ENCODE measurements around the gene HOXD11. TPM values are rescaled to one million over a fixed set of nuclear protein-coding genes. Genes with fewer than 3 reads are reported as not detected.

The HOXD11 gene
- total RNA-seq, 2 donors from 2014 or later, result not detected

DNA sequence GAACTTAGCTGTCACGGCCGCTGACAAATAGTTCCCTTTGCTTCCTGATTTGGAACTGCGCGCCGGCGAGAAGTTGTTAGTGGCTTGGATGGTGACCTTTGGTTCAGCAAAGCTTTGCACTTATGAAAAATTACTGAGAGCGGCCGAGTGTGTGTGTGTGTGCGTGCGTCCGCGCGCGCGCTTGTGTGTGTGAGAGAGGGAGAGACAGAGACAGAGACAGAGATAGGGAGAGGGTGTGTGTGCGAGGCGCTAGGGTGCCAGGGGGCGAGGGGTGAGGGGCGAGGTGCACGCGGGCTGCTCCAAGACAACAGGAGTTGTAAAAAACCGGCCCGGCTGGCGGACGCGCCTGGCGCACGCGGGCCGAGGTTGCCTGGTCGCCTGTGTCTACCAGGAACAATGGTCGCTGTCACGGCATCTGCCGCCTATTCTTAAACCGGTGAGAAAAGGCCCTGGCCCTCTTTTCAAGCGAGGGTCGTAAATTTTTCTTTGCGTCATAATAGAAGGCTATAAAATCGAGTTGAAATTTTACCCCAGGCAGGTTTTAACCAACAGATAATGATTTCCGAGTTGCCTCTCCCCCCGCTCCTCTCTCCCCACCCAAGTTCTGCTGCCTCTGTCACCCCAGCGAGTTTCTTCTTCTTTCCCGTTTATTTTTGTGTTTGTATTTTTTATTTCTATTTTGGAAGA lies 50.6 kb downstream of the HOXD11 start:
- intact Hi-C loops (cut with DNase I), result no loop called here
- no peak for DNase-seq

DNA sequence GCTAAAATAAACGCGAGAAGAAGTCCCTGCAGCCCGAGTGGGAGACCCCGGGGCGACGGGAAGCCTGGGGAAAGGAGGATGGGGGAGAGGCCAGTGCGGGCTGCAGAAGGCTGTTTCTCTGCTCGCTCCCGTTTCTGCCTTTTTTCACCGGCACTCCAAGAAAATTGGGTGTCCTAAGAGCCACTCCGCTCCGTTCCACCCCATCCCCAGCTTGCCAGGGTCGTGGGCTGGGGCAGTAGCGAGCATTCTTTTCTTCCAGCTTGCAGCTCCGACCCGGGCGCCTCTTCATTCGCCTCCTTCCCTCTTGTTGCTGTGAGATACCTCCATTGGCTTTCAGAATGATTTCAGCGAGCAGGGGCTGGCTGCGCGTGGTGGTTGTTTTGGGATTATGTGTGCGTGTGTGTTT lies 51.1 kb downstream of the HOXD11 start:
- TF ChIP-seq POLR2A (IDR thresholded peaks at IDR 0.05), result no peak
- TF ChIP-seq, protein P1, sequence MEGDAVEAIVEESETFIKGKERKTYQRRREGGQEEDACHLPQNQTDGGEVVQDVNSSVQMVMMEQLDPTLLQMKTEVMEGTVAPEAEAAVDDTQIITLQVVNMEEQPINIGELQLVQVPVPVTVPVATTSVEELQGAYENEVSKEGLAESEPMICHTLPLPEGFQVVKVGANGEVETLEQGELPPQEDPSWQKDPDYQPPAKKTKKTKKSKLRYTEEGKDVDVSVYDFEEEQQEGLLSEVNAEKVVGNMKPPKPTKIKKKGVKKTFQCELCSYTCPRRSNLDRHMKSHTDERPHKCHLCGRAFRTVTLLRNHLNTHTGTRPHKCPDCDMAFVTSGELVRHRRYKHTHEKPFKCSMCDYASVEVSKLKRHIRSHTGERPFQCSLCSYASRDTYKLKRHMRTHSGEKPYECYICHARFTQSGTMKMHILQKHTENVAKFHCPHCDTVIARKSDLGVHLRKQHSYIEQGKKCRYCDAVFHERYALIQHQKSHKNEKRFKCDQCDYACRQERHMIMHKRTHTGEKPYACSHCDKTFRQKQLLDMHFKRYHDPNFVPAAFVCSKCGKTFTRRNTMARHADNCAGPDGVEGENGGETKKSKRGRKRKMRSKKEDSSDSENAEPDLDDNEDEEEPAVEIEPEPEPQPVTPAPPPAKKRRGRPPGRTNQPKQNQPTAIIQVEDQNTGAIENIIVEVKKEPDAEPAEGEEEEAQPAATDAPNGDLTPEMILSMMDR (IDR thresholded peaks at IDR 0.05), result no peak
- no peak overlapping the region for H3K27ac ChIP-seq
- DNase-seq (no peak), ATAC-seq (no peak)
- H3K4me1 ChIP-seq, result peaks cover 30% of the 10 kb centered on the region
- 7 to 13% methylated on average over 22 of the region's 22 CpGs for WGBS, 2 donors
- no peak overlapping the region for H3K4me3 ChIP-seq
- peaks cover 0 to 59% of the 10 kb centered on the region in 2 donors for H3K27me3 ChIP-seq
- no peaks in the 10 kb centered on the region for H3K9me3 ChIP-seq
- intact Hi-C loops (cut with DNase I), result no loop called here
- no peaks in the 10 kb centered on the region for H3K36me3 ChIP-seq (replicated peaks in 1 of 2; ENCODE audit: insufficient read depth in 1 of 2, low read depth in 2 of 2)

More for the DNA sequence above, 50.6 kb downstream of the HOXD11 start:
- H3K4me3 ChIP-seq, result no peak overlapping the region
- TF ChIP-seq, protein P1 (IDR thresholded peaks at IDR 0.05), result no peak
- no peak for TF ChIP-seq POLR2A (IDR thresholded peaks at IDR 0.05)
- no peak for ATAC-seq
- H3K27ac ChIP-seq, result no peak overlapping the region
- H3K36me3 ChIP-seq (replicated peaks in 1 of 2; ENCODE audit: insufficient read depth in 1 of 2, low read depth in 2 of 2), result no peaks in the 10 kb centered on the region
- H3K4me1 ChIP-seq, result peaks cover 30% of the 10 kb centered on the region
- H3K27me3 ChIP-seq, result peaks cover 0 to 59% of the 10 kb centered on the region in 2 donors
- 5 to 7% methylated on average over 43 of the region's 43 CpGs for WGBS, 2 donors
- no peaks in the 10 kb centered on the region for H3K9me3 ChIP-seq

DNA sequence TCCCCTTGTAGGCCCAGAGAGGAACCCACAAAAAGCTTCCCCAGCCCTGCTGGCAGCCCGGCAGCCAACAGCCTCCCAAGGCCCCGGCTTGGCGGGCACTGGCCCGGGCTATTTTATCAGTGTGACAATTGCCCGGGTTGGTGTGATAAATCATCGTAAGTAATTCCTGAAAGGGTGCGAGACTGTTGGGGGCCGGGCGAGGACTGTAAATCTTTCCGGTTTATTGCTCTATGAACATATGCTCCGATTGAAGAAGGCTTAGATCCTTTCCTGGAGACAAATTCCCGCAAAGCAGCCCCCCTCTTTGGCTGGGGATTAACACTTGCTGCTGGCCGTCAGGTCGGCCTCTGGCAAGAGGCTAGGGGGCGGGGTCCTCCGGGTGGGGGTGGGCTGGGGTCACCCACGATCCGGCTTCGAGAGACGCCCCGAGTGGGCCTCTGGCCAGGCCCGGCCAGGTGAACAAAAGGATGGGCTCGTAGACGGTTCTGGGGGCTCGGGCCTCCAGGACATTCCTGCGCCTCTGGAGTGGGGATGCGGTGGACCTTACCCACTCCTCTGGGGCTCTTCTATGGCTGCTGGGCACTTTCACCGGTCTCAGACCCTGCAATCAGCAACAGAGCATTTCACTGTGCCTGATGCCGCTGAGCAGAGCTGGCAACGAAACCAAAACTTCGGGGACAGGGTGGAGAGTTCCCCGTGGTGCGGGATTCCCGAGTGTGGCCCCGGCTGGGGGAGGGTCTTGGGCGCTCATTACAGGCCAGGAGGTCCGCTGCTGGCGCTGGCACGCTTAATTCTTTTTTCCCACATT lies 52.0 kb downstream of the HOXD11 start:
- H3K27ac ChIP-seq, result no peak overlapping the region
- no peak overlapping the region for H3K4me3 ChIP-seq
- 7 to 35% methylated on average over 6 to 39 of the region's 39 CpGs for WGBS, 2 donors
- TF ChIP-seq POLR2A (IDR thresholded peaks at IDR 0.05), result no peak
- TF ChIP-seq, protein P1 (IDR thresholded peaks at IDR 0.05), result no peak
- no peak for ATAC-seq
- DNase-seq, result no peak
- no peaks in the 10 kb centered on the region for H3K9me3 ChIP-seq
- peaks cover 30% of the 10 kb centered on the region for H3K4me1 ChIP-seq
- intact Hi-C loops (cut with DNase I), result no loop called here
- H3K27me3 ChIP-seq, result peaks cover 0 to 66% of the 10 kb centered on the region in 2 donors
- H3K36me3 ChIP-seq (replicated peaks in 1 of 2; ENCODE audit: insufficient read depth in 1 of 2, low read depth in 2 of 2), result no peaks in the 10 kb centered on the region

MicroRNAs encoded within 50 kb of the gene (microRNA counts, 767-probe panel; counts per million panel counts)
- 0 to 736 counts per million in 2 donors for microRNA hsa-miR-10b-5p

Small RNAs within 50 kb of the gene (microRNA-seq; reads per million reads assigned to microRNA genes)
- gene MIR10B (ENCODE audit: borderline number of aligned reads in 2 of 2, borderline replicate concordance in 2 of 2), result 1,507 to 2,877 reads per million in 2 donors

Small RNAs within 50 kb of the gene (small RNA-seq; reads per million reads assigned to genes)
- 48,833 reads per million, percentile 100 among the genes with 10 or more reads in this experiment for gene MIR10B

Other genes starting within 250 kb of the HOXD11 start
- gene LNPK, start 105.0 kb upstream of the HOXD11 start, total RNA-seq, result 10 to 100 TPM in 1 of 2 donors, 1 to 10 TPM in 1; 6.6 to 10.6 TPM
- gene EVX2, start 23.3 kb upstream of the HOXD11 start, total RNA-seq, result not detected
- gene HOXD13, start 14.6 kb upstream of the HOXD11 start, total RNA-seq, result not detected
- not detected for gene HOXD12, start 7.5 kb upstream of the HOXD11 start, total RNA-seq
- gene HOXD10, start 9.5 kb downstream of the HOXD11 start, total RNA-seq, result under 1 TPM in 1 of 2 donors, not detected in 1; 0.26 TPM
- 1 to 10 TPM in 1 of 2 donors, under 1 TPM in 1; 0.33 to 1.6 TPM for gene HOXD9, start 15.4 kb downstream of the HOXD11 start, total RNA-seq
- gene HOXD8, start 22.4 kb downstream of the HOXD11 start, total RNA-seq, result 1 to 10 TPM; 2.6 to 3.1 TPM
- under 1 TPM in 1 of 2 donors, not detected in 1; 0.78 TPM for gene HOXD4, start 44.3 kb downstream of the HOXD11 start, total RNA-seq
- under 1 TPM in 1 of 2 donors, not detected in 1; 0.26 TPM for gene HOXD3, start 50.0 kb downstream of the HOXD11 start, total RNA-seq
- gene HOXD1, start 81.4 kb downstream of the HOXD11 start, total RNA-seq, result under 1 TPM in 1 of 2 donors, not detected in 1; 0.26 TPM
- 10 to 100 TPM in 1 of 2 donors, 1 to 10 TPM in 1; 6.6 to 15.6 TPM for gene MTX2, start 162.2 kb downstream of the HOXD11 start, total RNA-seq

All from body of pancreas (tissue), 4 donors.